ENCODE measurements around the gene PRND.

Gene PRND

GRCh38 chr20:4728120-4728760 lies 6.5 kb downstream of the PRND start:
- POLR2A ChIA-PET = no interaction called here
- no peaks in the 10 kb centered on the region for H3K9me3 ChIP-seq (ENCODE audit: control extremely low read depth in 1 of 5, control insufficient read depth in 4 of 5, insufficient read depth in 2 of 5, low read depth in 1 of 5, low read length in 4 of 5)
- H3K27me3 ChIP-seq (replicated peaks in 2 of 5; ENCODE audit: control insufficient read depth in 4 of 5, insufficient read depth in 5 of 5, low read length in 4 of 5) = peaks cover 0 to 10% (median 1%) of the 10 kb centered on the region in 5 experiments
- H3K4me3 ChIP-seq (ENCODE audit: control insufficient read depth in 1 of 7, extremely low read depth in 1 of 7, insufficient read depth in 4 of 7, low read depth in 2 of 7, low read length in 6 of 7) = no peak overlapping the region
- CTCF ChIA-PET = interaction anchor here (0.9 to 2.1 kb wide), 3 partner anchors 10 to 226 kb away, joined by 3 to 10 read pairs (median 3); no protein-coding TSS in a partner anchor
- H3K36me3 ChIP-seq (ENCODE audit: control insufficient read depth in 4 of 4, insufficient read depth in 4 of 4, low read length in 3 of 4) = no peaks in the 10 kb centered on the region
- WGBS (ENCODE audit: insufficient coverage) = 98% methylated on average over 5 of the region's 8 CpGs
- H3K4me1 ChIP-seq (ENCODE audit: control extremely low read depth in 1 of 4, control insufficient read depth in 4 of 4, insufficient read depth in 4 of 4, low read length in 3 of 4) = peaks cover 0 to 11% (median 2%) of the 10 kb centered on the region in 4 experiments
- no peak for DNase-seq
- H3K27ac ChIP-seq (ENCODE audit: insufficient read depth in 1 of 2, low read depth in 1 of 2, low read length in 2 of 2, poor library complexity in 1 of 2, severe bottlenecking in 2 of 2) = no peak overlapping the region

- Histone ChIP-seq H3K36me3 (ENCODE audit: control insufficient read depth in 4 of 4, insufficient read depth in 4 of 4, low read length in 3 of 4) (no peaks in the 10 kb centered on the region), H3K9me3 (ENCODE audit: control extremely low read depth in 1 of 5, control insufficient read depth in 4 of 5, insufficient read depth in 2 of 5, low read depth in 1 of 5, low read length in 4 of 5) (no peaks in the 10 kb centered on the region), H3K27ac (ENCODE audit: insufficient read depth in 1 of 2, low read depth in 1 of 2, low read length in 2 of 2, poor library complexity in 1 of 2, severe bottlenecking in 2 of 2) (no peak overlapping the region), H3K27me3 (replicated peaks in 2 of 5; ENCODE audit: control insufficient read depth in 4 of 5, insufficient read depth in 5 of 5, low read length in 4 of 5) (peaks cover 0 to 10% (median 4%) of the 10 kb centered on the region in 5 experiments), H3K4me3 (ENCODE audit: control insufficient read depth in 1 of 7, extremely low read depth in 1 of 7, insufficient read depth in 4 of 7, low read depth in 2 of 7, low read length in 6 of 7) (no peak overlapping the region), H3K4me1 (ENCODE audit: control extremely low read depth in 1 of 4, control insufficient read depth in 4 of 4, insufficient read depth in 4 of 4, low read length in 3 of 4) (peaks cover 0 to 11% (median 2%) of the 10 kb centered on the region in 4 experiments)
- POLR2A ChIA-PET = no interaction called here
- CTCF ChIA-PET = interaction anchor here (1.1 to 2.1 kb wide), 3 partner anchors 9 to 221 kb away, joined by 3 to 10 read pairs (median 3); no protein-coding TSS in a partner anchor
- WGBS (ENCODE audit: insufficient coverage) = 98% methylated on average over 5 of the region's 5 CpGs
- DNase-seq = no peak
Observed at GRCh38 chr20:4729265-4729664, 7.6 kb downstream of the PRND start.

GRCh38 chr20:4730780-4731179 lies 9.1 kb downstream of the PRND start:
- ChIA-PET CTCF (interaction anchor here (1.9 to 3.4 kb wide), 2 partner anchors 10 to 11 kb away, joined by 7 to 12 read pairs; no protein-coding TSS in a partner anchor), POLR2A (no interaction called here)
- no peaks in the 10 kb centered on the region for H3K36me3 ChIP-seq (ENCODE audit: control insufficient read depth in 4 of 4, insufficient read depth in 4 of 4, low read length in 3 of 4)
- peak in 2 of 3 donors; percentile 50 to 56 for DNase-seq
- H3K4me1 ChIP-seq (ENCODE audit: control extremely low read depth in 1 of 4, control insufficient read depth in 4 of 4, insufficient read depth in 4 of 4, low read length in 3 of 4) = peaks cover 0 to 11% (median 2%) of the 10 kb centered on the region in 4 experiments
- H3K27me3 ChIP-seq (replicated peaks in 2 of 5; ENCODE audit: control insufficient read depth in 4 of 5, insufficient read depth in 5 of 5, low read length in 4 of 5) = peaks cover 0 to 10% (median 4%) of the 10 kb centered on the region in 5 experiments
- no peak overlapping the region for H3K27ac ChIP-seq (ENCODE audit: insufficient read depth in 1 of 2, low read depth in 1 of 2, low read length in 2 of 2, poor library complexity in 1 of 2, severe bottlenecking in 2 of 2)
- 27% methylated on average over 4 of the region's 6 CpGs for WGBS (ENCODE audit: insufficient coverage)
- H3K4me3 ChIP-seq (ENCODE audit: control insufficient read depth in 1 of 7, extremely low read depth in 1 of 7, insufficient read depth in 4 of 7, low read depth in 2 of 7, low read length in 6 of 7) = no peak overlapping the region
- H3K9me3 ChIP-seq (ENCODE audit: control extremely low read depth in 1 of 5, control insufficient read depth in 4 of 5, insufficient read depth in 2 of 5, low read depth in 1 of 5, low read length in 4 of 5) = no peaks in the 10 kb centered on the region

GRCh38 chr20:4736875-4737274 lies 15.2 kb downstream of the PRND start:
- POLR2A ChIA-PET = no interaction called here
- WGBS (ENCODE audit: insufficient coverage) = 89% methylated on average over 3 of the region's 3 CpGs
- DNase-seq = no peak
- Histone ChIP-seq H3K27me3 (replicated peaks in 2 of 5; ENCODE audit: control insufficient read depth in 4 of 5, insufficient read depth in 5 of 5, low read length in 4 of 5) (peaks cover 0 to 7% (median 4%) of the 10 kb centered on the region in 5 experiments), H3K36me3 (ENCODE audit: control insufficient read depth in 4 of 4, insufficient read depth in 4 of 4, low read length in 3 of 4) (no peaks in the 10 kb centered on the region), H3K4me3 (ENCODE audit: control insufficient read depth in 1 of 7, extremely low read depth in 1 of 7, insufficient read depth in 4 of 7, low read depth in 2 of 7, low read length in 6 of 7) (no peak overlapping the region), H3K9me3 (ENCODE audit: control extremely low read depth in 1 of 5, control insufficient read depth in 4 of 5, insufficient read depth in 2 of 5, low read depth in 1 of 5, low read length in 4 of 5) (no peaks in the 10 kb centered on the region), H3K4me1 (ENCODE audit: control extremely low read depth in 1 of 4, control insufficient read depth in 4 of 4, insufficient read depth in 4 of 4, low read length in 3 of 4) (no peaks in the 10 kb centered on the region), H3K27ac (ENCODE audit: insufficient read depth in 1 of 2, low read depth in 1 of 2, low read length in 2 of 2, poor library complexity in 1 of 2, severe bottlenecking in 2 of 2) (no peak overlapping the region)
- CTCF ChIA-PET = interaction anchor here (1.0 to 1.7 kb wide), 7 partner anchors 10 to 218 kb away, joined by 3 to 7 read pairs (median 3); no protein-coding TSS in a partner anchor

GRCh38 chr20:4737857-4738627 lies 16.3 kb downstream of the PRND start:
- no peak for DNase-seq
- no peak overlapping the region for H3K4me3 ChIP-seq (ENCODE audit: control insufficient read depth in 1 of 7, extremely low read depth in 1 of 7, insufficient read depth in 4 of 7, low read depth in 2 of 7, low read length in 6 of 7)
- no peaks in the 10 kb centered on the region for H3K4me1 ChIP-seq (ENCODE audit: control extremely low read depth in 1 of 4, control insufficient read depth in 4 of 4, insufficient read depth in 4 of 4, low read length in 3 of 4)
- CTCF ChIA-PET = interaction anchor here (0.9 to 6.1 kb wide), 9 partner anchors 9 to 213 kb away, joined by 3 to 34 read pairs (median 4); no protein-coding TSS in a partner anchor
- H3K36me3 ChIP-seq (ENCODE audit: control insufficient read depth in 4 of 4, insufficient read depth in 4 of 4, low read length in 3 of 4) = no peaks in the 10 kb centered on the region
- peaks cover 0 to 4% (median 0%) of the 10 kb centered on the region in 5 experiments for H3K27me3 ChIP-seq (replicated peaks in 2 of 5; ENCODE audit: control insufficient read depth in 4 of 5, insufficient read depth in 5 of 5, low read length in 4 of 5)
- no peaks in the 10 kb centered on the region for H3K9me3 ChIP-seq (ENCODE audit: control extremely low read depth in 1 of 5, control insufficient read depth in 4 of 5, insufficient read depth in 2 of 5, low read depth in 1 of 5, low read length in 4 of 5)
- WGBS (ENCODE audit: insufficient coverage) = 89% methylated on average over 6 of the region's 8 CpGs
- no peak overlapping the region for H3K27ac ChIP-seq (ENCODE audit: insufficient read depth in 1 of 2, low read depth in 1 of 2, low read length in 2 of 2, poor library complexity in 1 of 2, severe bottlenecking in 2 of 2)
- POLR2A ChIA-PET = interaction anchor here (0.6 kb wide), 1 partner anchor 16 kb away, joined by 4 read pairs; the partner anchor contains the start of gene PRND

- Histone ChIP-seq H3K36me3 (ENCODE audit: control insufficient read depth in 4 of 4, insufficient read depth in 4 of 4, low read length in 3 of 4) (no peaks in the 10 kb centered on the region), H3K9me3 (ENCODE audit: control extremely low read depth in 1 of 5, control insufficient read depth in 4 of 5, insufficient read depth in 2 of 5, low read depth in 1 of 5, low read length in 4 of 5) (no peaks in the 10 kb centered on the region), H3K27me3 (replicated peaks in 2 of 5; ENCODE audit: control insufficient read depth in 4 of 5, insufficient read depth in 5 of 5, low read length in 4 of 5) (no peaks in the 10 kb centered on the region), H3K27ac (ENCODE audit: insufficient read depth in 1 of 2, low read depth in 1 of 2, low read length in 2 of 2, poor library complexity in 1 of 2, severe bottlenecking in 2 of 2) (no peak overlapping the region), H3K4me1 (ENCODE audit: control extremely low read depth in 1 of 4, control insufficient read depth in 4 of 4, insufficient read depth in 4 of 4, low read length in 3 of 4) (no peaks in the 10 kb centered on the region), H3K4me3 (ENCODE audit: control insufficient read depth in 1 of 7, extremely low read depth in 1 of 7, insufficient read depth in 4 of 7, low read depth in 2 of 7, low read length in 6 of 7) (no peak overlapping the region)
- peak; percentile 62 to 78 (median 67) for DNase-seq
- POLR2A ChIA-PET = no interaction called here
- CTCF ChIA-PET = interaction anchor here (1.2 to 6.1 kb wide), 11 partner anchors 9 to 361 kb away, joined by 3 to 34 read pairs (median 6); no protein-coding TSS in a partner anchor
- 23% methylated on average over 9 of the region's 10 CpGs for WGBS (ENCODE audit: insufficient coverage)
Observed at GRCh38 chr20:4740774-4741431, 19.2 kb downstream of the PRND start.

All from common myeloid progenitor, CD34-positive (primary cell).